GM18907 (cell line): ENCODE results near the gene CERS6.

Experiments used
- ATAC-seq: cut with Tn5 transposase; IDR thresholded peaks from one replicate; pipeline ENCODE4 v1.9.1; 2021; ENCODE audit warnings: mild to moderate bottlenecking, moderate library complexity; ENCODE audit not compliant: unreplicated experiment

Gene CERS6

GRCh38 chr2:168441214-168441872, 14.7 kb upstream of the CERS6 start:
- ATAC-seq, result no peak

GRCh38 chr2:168443818-168444217, 12.3 kb upstream of the CERS6 start:
- ATAC-seq, result no peak

- no peak for ATAC-seq
Measured at GRCh38 chr2:168445960-168446359, 10.1 kb upstream of the CERS6 start.

GRCh38 chr2:168448980-168449379, 7.1 kb upstream of the CERS6 start:
- ATAC-seq, result no peak

- no peak for ATAC-seq
Measured at GRCh38 chr2:168449419-168449818, 6.7 kb upstream of the CERS6 start.

GRCh38 chr2:168450171-168450570, 5.9 kb upstream of the CERS6 start:
- ATAC-seq, result no peak

- ATAC-seq, result no peak
Measured at GRCh38 chr2:168450732-168451131, 5.3 kb upstream of the CERS6 start.

GRCh38 chr2:168452781-168453180, 3.3 kb upstream of the CERS6 start:
- ATAC-seq, result no peak

- ATAC-seq, result no peak
Measured at GRCh38 chr2:168453404-168453803, 2.7 kb upstream of the CERS6 start.

- no peak for ATAC-seq
Measured at GRCh38 chr2:168454737-168455644, 1.1 kb upstream of the CERS6 start.

GRCh38 chr2:168456521-168457189, 583 bp downstream of the CERS6 start:
- ATAC-seq, result peak; percentile 35

GRCh38 chr2:168457190-168457895, 1.3 kb downstream of the CERS6 start:
- no peak for ATAC-seq

- ATAC-seq, result no peak
Measured at GRCh38 chr2:168458139-168458538, 2.1 kb downstream of the CERS6 start.

GRCh38 chr2:168459256-168459655, 3.2 kb downstream of the CERS6 start:
- no peak for ATAC-seq

GRCh38 chr2:168460571-168460970, 4.5 kb downstream of the CERS6 start:
- no peak for ATAC-seq

GRCh38 chr2:168461178-168461941, 5.3 kb downstream of the CERS6 start:
- no peak for ATAC-seq

- no peak for ATAC-seq
Measured at GRCh38 chr2:168461942-168462331, 5.9 kb downstream of the CERS6 start.

GRCh38 chr2:168462543-168463045, 6.5 kb downstream of the CERS6 start:
- ATAC-seq, result no peak

- no peak for ATAC-seq
Measured at GRCh38 chr2:168465594-168465993, 9.5 kb downstream of the CERS6 start.

- no peak for ATAC-seq
Measured at GRCh38 chr2:168466190-168466737, 10.2 kb downstream of the CERS6 start.
